ENCODE data around the gene GOLGA6L6.
"Not testable (repeated sequence)": the region's sequence is repeated elsewhere in the genome, so short reads cannot be mapped to it uniquely, and the experiment has no call there.

Gene GOLGA6L6, protein sequence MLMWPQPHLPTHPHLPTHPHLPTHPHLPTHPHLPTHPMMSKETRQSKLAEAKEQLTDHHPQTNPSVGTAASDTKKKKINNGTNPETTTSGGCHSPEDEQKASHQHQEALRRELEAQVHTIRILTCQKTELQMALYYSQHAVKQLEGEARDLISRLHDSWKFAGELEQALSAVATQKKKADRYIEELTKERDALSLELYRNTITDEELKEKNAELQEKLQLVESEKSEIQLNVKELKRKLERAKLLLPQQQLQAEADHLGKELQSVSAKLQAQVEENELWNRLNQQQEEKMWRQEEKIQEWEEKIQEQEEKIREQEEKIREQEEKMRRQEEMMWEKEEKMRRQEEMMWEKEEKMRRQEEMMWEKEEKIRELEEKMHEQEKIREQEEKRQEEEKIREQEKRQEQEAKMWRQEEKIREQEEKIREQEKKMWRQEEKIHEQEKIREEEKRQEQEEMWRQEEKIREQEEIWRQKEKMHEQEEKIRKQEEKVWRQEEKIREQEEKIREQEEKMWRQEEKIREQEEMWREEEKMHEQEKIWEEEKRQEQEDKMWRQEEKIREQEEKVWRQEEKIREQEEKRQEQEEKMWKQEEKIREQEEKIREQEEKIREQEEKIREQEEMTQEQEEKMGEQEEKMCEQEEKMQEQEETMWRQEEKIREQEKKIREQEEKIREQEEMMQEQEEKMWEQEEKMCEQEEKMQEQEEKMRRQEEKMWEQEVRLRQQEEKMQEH

DNA sequence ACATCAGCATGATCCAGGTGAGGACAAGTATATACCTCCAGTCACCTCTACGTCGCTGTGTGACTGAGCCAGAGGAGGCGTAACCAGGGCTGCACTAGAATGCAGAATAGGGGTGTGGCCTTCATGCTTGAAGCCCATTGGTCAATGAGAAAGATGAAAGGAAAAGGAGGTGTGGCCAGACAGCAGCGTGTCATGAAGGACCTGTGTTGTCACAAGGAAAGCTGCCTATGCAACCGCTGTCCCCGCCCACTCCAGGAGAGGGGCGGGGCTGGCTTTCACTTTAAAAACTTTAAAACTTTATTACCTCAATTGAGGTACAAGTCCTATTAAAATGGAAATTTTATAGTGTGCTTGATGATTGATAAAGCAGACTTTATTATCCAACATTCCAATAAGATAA is at the start of gene GOLGA6L6:
Gene GOLGA6L6, minus strand, starts transcription at position 101 of the 400 bp plus-strand sequence. Its CDS starts 91 bp downstream, at position 10.
- DNase-seq (ENCODE audit: extremely low read depth in 1 of 2, low read depth in 1 of 2) = not testable (repeated sequence)

DNA sequence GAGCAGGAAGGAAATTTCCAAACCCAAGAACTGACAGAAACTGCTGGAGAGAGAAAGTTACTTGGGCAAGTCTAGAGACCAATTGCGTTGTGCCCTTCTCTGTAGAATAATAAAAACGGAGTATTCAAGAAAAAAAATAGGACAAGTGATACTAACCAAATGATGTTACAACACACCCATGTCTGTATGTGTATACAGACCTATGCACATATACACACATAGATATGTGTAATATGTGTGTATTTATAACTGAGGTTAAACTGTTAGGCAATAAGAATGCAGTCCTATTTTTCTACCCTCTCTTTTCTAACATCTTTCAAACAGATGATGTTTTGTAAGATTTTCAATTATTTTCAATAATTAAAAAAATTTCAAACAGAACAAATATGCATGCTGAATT is 48.5 kb upstream of the GOLGA6L6 start:
- DNase-seq (ENCODE audit: extremely low read depth in 1 of 2, low read depth in 1 of 2) = not testable (repeated sequence)

DNA sequence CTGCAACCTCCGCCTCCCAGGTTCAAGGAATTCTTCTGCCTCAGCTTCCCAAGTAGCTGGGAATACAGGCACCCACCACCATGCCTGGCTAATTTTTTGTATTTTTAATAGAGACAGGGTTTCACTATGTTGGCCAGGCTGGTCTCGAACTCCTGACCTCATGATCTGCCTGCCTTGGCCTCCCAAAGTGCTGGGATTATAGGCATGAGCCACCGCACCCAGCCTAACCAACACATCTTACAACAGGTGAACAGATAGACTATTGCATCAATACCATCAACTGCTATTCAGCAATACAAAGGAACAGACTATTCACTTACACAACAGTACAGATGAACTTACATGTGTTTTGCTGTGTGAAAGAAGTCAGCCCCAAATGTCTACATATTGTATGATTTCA is 45.2 kb upstream of the GOLGA6L6 start:
- DNase-seq (ENCODE audit: extremely low read depth in 1 of 2, low read depth in 1 of 2) = not testable (repeated sequence)

DNA sequence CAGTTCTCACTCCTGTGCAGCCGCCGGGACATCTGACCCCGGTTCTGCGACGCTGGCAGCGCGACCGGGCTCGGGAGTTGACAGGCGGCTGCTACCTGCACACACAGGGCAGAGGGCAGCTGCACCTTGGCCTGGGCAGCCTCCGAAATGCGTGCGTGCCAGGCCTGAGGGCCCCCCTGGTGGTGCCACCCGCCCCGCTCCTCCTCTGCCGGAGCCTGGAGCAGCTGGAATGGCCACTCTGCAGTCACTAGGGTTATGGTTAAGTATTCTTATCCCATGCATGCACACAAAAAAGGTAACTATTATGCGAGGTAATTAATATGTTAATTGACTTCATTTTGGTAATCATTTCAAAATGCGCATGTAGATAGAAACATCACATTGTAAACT is 41.1 kb upstream of the GOLGA6L6 start:
- DNase-seq (ENCODE audit: extremely low read depth in 1 of 2, low read depth in 1 of 2) = not testable (repeated sequence)

DNA sequence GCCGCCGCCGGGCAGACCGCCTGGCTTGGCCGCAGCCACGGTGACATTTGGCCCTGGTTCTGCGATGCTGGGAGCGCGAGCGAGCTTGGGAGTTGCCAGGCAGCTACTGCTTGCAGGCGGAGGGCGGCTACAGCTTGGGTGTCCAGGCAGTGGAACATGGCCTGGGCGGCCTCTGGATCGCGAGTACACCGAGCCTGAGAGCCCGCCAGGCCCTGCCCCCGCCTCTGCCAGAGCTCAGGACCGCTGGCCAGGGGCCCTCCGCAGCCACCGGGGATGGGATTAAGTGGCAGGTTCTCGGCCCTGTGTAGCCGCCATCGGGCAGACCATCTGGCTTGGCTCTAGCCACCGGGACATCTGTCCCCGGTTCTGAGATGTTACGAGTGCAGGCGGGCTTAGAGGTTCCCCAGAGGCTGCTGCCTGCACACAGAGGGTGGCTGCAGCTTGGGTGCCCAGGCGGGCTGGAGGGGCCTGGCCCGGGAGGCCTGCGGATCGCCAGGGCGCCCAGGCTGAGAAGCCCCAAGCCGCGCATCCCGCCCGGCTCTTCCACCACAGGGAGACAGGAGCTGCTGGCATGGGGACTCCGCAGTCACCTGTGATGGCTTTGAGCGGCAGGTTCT is 40.6 kb upstream of the GOLGA6L6 start:
- not testable (repeated sequence) for DNase-seq (ENCODE audit: extremely low read depth in 1 of 2, low read depth in 1 of 2)

DNA sequence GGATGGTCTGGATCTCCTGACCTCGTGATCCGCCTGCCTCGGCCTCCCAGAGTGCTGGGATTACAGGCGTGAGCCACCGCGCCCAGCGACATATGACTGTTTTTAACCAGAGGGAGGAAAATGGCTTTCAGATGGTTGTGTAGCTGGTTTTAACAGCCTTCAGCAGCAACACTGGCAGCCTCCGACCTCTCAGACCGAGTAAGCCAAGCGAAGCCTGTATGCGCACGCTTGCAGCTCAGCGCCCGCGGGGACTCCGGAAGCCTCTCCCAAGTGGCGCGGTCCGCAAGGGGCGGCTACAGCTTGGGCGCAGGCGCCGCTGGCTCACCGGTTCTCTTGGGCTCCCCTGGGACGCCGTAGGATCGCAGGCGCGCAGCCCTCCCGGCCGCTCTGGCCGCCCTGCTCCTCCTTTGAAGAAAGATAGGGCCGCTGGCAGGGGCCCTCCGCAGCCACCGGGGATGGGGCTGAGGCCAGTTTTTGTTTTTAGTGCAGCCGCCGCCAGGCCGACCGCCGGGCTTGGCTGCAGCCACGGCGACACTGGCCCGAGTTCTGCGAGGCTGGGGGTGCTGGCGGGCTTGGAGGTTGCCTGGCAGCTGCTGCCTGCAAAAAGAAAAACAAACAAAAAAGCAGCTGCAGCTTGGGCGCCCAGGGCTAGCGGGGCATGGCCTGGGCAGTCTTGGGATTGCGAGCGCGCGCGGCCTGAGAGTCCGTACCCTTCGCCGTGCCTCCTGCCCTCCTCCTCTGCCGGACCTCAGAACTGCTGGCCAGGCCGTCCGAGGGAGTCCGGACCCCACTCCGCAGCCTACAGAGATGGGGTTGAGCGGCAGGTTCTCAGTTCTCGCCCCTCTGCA is 39.9 kb upstream of the GOLGA6L6 start:
- DNase-seq (ENCODE audit: extremely low read depth in 1 of 2, low read depth in 1 of 2) = not testable (repeated sequence)

DNA sequence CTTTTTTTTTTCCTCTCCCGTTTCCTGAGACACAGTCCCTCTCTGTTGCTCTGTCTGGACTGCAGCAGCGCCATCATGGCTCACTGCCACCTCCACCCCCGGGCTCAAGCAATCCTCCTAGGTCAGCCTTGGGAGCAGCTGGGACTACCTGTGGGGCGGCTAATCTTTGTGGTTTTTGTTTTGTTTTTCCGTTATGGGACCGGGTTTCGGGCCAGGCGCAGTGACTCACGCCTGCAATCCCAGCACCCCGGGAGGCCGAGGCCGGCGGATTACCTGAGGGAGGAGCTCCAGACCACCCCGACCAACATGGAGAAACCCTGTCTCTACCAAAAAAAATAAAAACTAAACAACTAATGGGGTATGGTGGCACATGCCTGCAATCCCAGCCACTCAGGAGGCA is 38.1 kb upstream of the GOLGA6L6 start:
- not testable (repeated sequence) for DNase-seq (ENCODE audit: extremely low read depth in 1 of 2, low read depth in 1 of 2)

DNA sequence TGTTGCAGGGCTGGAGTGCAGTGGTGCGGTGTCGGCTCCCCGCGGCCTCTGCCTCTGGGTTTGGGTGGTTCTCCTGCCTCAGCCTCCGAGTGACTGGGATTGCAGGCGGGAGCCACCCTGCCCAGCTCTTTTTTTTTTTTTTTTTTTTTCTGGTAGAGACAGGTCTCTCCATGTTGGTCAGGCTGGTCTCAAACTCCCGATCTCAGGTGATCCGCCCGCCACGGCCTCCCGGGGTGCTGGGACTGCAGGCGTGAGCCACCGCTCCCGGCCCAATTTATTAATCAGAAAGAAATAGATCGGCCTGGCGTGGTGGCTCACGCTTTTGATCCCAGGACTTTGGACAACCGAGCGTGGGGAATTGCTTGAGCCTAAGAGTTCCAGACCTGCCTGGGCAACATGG is 9.7 kb upstream of the GOLGA6L6 start:
- DNase-seq (ENCODE audit: extremely low read depth in 1 of 2, low read depth in 1 of 2) = not testable (repeated sequence)

DNA sequence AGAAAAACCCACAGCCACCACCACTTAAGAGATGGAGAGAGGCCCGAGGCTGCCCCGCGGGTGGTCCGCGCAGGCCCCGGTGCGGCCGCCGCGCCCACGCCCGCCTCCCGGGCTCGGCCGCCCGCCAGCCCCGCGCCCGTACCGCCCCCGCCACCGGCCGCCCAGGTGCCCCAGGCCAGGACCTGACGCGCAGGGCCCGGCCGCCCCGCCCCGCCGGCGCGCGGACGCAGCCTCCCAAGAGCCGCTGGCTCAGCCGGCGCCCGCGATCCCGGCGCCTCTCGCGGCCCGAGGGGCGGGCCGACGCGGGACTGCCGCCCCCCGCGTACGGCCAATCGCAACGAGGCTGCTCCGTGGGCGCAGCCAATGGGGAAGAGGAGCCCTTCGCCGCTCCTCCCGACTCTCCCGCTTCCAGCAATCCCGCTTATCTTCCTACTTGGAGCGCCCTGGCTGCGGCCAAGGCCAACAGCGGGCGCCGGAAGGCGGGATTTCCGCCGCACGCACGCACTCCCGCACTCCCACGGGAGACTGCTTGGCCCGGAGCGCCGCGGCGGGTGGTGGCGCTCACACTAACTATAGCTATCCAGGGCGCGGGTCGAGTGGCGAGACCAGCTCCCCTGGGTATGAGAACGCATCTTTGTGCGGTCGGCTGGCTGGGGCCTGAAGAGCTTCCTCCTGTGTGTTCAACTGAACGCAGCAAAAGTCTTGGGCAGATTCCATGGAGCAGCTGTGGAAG is 35.5 kb downstream of the GOLGA6L6 start:
- not testable (repeated sequence) for DNase-seq (ENCODE audit: extremely low read depth in 1 of 2, low read depth in 1 of 2)

DNA sequence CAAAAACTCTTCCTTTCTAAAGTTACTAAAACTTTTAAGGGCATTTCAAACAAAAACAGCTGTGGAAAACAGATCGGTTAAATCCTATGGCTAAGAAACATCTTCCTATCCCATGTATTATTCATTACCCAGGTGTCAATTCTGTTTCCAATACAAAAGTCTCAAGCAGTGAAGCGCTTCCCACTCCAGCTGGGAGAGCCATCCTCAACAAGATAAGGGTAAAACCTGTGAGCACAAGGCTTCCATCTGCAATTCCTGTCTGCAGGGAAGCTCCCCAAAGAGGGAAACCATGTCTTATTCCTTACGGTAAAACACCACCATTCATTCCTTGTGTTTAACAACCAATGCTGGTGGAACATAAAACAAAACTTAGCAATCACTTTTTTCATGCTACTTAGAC is 38.8 kb downstream of the GOLGA6L6 start:
- not testable (repeated sequence) for DNase-seq (ENCODE audit: extremely low read depth in 1 of 2, low read depth in 1 of 2)

DNA sequence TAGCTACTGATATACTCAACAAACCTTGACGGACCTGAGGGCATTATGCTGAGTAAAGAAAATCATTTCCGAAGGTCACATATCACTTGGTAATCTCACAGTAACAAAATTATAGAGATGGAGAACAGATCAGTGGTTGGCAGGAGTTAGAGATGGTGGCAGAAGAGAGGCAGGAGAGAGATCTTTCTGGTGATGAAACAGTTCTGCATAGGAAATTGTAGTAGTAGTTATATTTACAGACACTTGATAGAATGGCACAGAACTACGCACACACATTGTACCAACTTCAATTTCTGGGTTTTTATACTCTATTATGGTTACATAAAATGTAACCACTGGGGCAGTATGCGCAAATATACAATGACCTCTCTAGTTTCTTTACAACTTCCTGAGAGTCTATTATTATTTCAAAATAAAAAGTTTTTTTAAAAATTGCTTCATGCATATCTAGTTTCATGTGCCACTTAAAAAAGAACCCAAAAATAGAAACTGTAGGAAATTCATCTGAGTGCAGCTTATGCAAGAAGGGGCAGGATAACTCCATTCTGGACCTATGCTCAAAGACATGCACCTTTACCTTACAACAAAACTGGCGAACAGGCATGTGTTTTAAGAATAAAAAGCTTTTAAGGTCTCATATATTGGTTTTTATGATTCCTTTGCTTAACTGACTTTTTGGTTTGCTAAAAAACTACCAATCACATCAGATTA is 39.9 kb downstream of the GOLGA6L6 start:
- DNase-seq (ENCODE audit: extremely low read depth in 1 of 2, low read depth in 1 of 2) = not testable (repeated sequence)

DNA sequence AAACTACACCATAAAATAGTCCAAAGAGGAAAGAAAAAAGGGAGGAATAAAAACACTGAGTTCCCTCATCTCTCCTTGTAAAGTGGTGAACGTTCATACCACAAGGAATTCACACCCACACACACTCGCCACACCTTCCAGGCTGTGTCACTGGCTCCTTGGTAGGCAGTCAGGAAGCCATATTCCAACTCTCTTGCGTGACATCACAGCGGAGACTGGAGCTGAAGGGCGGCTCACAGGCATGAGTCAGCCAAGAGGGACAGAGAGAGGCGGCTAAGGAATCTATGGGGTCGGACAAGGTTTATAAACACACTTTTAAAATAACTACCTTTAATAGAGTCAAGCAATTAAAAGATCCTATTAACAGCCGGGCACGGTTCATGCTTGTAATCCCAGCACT is 43.8 kb downstream of the GOLGA6L6 start:
- DNase-seq (ENCODE audit: extremely low read depth in 1 of 2, low read depth in 1 of 2) = not testable (repeated sequence)

DNA sequence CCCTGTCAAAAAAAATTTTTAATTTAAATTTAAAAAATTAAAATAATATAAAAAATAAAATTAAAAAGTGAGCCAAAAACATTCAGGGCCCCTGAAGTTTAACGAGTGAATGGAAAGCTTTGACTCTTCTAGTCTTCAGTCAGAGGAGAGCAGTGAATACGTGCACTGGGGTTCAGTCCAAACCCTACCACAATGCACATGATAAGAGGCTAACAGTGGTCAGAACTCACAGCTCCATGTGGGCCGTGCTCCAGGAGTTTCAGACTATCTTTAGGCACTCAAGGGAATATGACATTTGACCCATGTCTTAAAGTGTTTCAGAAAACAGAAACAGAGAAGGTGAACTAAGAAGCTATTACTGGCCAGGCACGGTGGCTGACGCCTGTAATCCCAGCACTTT is 48.6 kb downstream of the GOLGA6L6 start:
- DNase-seq (ENCODE audit: extremely low read depth in 1 of 2, low read depth in 1 of 2) = not testable (repeated sequence)

DNA sequence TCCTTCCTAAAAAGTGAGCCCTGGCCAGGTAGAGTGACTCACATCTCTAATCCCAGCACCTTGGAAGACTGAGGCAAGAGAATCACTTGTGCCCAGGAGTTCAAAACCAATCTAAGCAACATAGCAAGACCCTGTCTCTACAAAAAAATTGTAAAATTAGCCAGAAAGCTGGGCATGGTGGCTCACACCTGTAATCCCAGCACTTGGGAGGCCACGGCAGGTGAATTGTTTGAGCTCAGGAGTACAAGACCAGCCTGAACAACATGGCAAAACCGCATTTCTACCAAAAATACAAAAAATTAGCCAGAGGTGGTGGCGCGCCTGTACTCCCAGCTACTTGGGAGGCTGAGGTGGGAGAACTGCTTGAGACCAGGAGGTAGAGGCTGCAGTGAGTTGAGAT is 49.0 kb downstream of the GOLGA6L6 start:
- DNase-seq (ENCODE audit: extremely low read depth in 1 of 2, low read depth in 1 of 2) = not testable (repeated sequence)

DNA sequence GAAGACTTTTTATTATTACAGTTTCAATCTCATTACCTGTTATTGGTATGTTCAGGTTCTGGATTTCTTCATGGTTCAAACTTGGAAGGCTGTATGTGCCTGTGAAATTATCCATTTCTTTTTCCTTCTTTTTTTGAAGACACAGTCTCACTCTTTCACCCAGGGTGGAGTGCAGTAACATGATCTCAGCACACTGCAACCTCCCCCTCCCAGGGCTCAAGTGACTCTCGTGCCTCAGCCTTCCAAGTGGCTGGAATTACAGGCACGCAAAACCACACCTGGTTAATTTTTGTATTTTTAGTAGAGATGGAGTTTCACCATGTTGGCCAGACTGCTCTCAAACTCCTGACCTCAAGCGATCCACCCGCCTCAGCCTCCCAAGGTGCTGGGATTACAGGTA is 52.3 kb downstream of the GOLGA6L6 start:
- DNase-seq (ENCODE audit: extremely low read depth in 1 of 2, low read depth in 1 of 2) = not testable (repeated sequence)
